RCC 7860 (cell line): ENCODE data around the gene ANKLE2.
A peak's percentile ranks its signal among the peaks of the same experiment; 100 is the strongest.

Source experiments
- DNase-seq: peaks from one replicate; pipeline ENCODE4 v3.0.0-alpha.2; 2015; ENCODE audit warnings: low spot score
- FAIRE-seq: peaks from 2 replicates; lab custom pipeline; 2012; peaks lifted over from hg19 to GRCh38; lab: Jason Lieb, UNC

Gene ANKLE2

GRCh38 chr12:132723015-132723763 lies 38.4 kb downstream of the ANKLE2 start:
- FAIRE-seq (no peak), DNase-seq (no peak)

- DNase-seq = no peak
- no peak for FAIRE-seq
Observed at GRCh38 chr12:132720606-132721345, 40.9 kb downstream of the ANKLE2 start.

GRCh38 chr12:132719954-132720324 lies 41.7 kb downstream of the ANKLE2 start:
- FAIRE-seq = no peak
- no peak for DNase-seq

- DNase-seq (no peak), FAIRE-seq (no peak)
Observed at GRCh38 chr12:132719141-132719953, 42.3 kb downstream of the ANKLE2 start.

GRCh38 chr12:132718644-132719043 lies 43.0 kb downstream of the ANKLE2 start:
- no peak for DNase-seq
- FAIRE-seq = no peak

- FAIRE-seq (no peak), DNase-seq (no peak)
Observed at GRCh38 chr12:132717531-132718387, 43.9 kb downstream of the ANKLE2 start.

- DNase-seq (no peak), FAIRE-seq (no peak)
Observed at GRCh38 chr12:132717011-132717410, 44.6 kb downstream of the ANKLE2 start.

GRCh38 chr12:132716356-132716755 lies 45.3 kb downstream of the ANKLE2 start:
- DNase-seq = no peak
- no peak for FAIRE-seq

GRCh38 chr12:132715874-132716273 lies 45.8 kb downstream of the ANKLE2 start:
- no peak for DNase-seq
- no peak for FAIRE-seq

GRCh38 chr12:132713123-132713522 lies 48.5 kb downstream of the ANKLE2 start:
- DNase-seq (no peak), FAIRE-seq (no peak)

- FAIRE-seq (no peak), DNase-seq (no peak)
Observed at GRCh38 chr12:132711080-132711843, 50.4 kb downstream of the ANKLE2 start.

- no peak for FAIRE-seq
Observed at GRCh38 chr12:132710405-132711079, 51.1 kb downstream of the ANKLE2 start, which contains the start of gene PGAM5. Gene PGAM5, plus strand, starts transcription at chr12:132710842. Its CDS starts 35 bp downstream, at chr12:132710877.

GRCh38 chr12:132710043-132710404 lies 51.6 kb downstream of the ANKLE2 start:
- DNase-seq = no peak
- FAIRE-seq = no peak

More at GRCh38 chr12:132710405-132711079, 51.1 kb downstream of the ANKLE2 start, which contains the start of gene PGAM5:
- DNase-seq = peak; percentile 77

GRCh38 chr12:132708150-132708549 lies 53.5 kb downstream of the ANKLE2 start:
- DNase-seq (no peak), FAIRE-seq (no peak)

GRCh38 chr12:132707241-132707640 lies 54.4 kb downstream of the ANKLE2 start:
- no peak for DNase-seq
- no peak for FAIRE-seq

- DNase-seq = no peak
- no peak for FAIRE-seq
Observed at GRCh38 chr12:132703641-132704040, 58.0 kb downstream of the ANKLE2 start.

GRCh38 chr12:132702640-132703039 lies 59.0 kb downstream of the ANKLE2 start:
- FAIRE-seq (no peak), DNase-seq (no peak)

- FAIRE-seq = no peak
Observed at GRCh38 chr12:132700212-132700822, 61.3 kb downstream of the ANKLE2 start.

GRCh38 chr12:132698341-132698740 lies 63.3 kb downstream of the ANKLE2 start:
- FAIRE-seq (no peak), DNase-seq (no peak)

More at GRCh38 chr12:132700212-132700822, 61.3 kb downstream of the ANKLE2 start:
- DNase-seq = no peak
